K562 (cell line): ENCODE results near the gene NLGN3. TPM values are rescaled to one million over a fixed set of nuclear protein-coding genes. Genes with fewer than 3 reads are reported as not detected.

Experiments
- IRF2 ChIP-seq: sonication (generic); formaldehyde crosslinking; IDR thresholded peaks from 2 replicates; pipeline ENCODE4 v1.8.1; 2022; ENCODE audit warnings: mild to moderate bottlenecking, missing genetic modification reagents
- ZBTB40 ChIP-seq, 2 experiments: fragments of 450-650 bp in 1 of 2; sonication (generic) in 1 of 2; formaldehyde crosslinking in 1 of 2; IDR thresholded peaks; 2 replicates each; pipeline versions ENCODE4 v1.7.1 to v1.9.0; 2016 to 2022; ENCODE audit warnings: inconsistent platforms in 1 of 2, mild to moderate bottlenecking in 1 of 2, missing genetic modification reagents in 1 of 2
- polyA plus RNA-seq, 8 experiments: library from polyadenylated mRNA; depleted of rRNA in 4 of 8; stranded (reverse) in 5 of 8; unstranded in 3 of 8; fragments of >200 nt; fragmentation: Nextera tagmentation in 2 of 8; fragmentation: Illumina TruSeq in 1 of 8; extraction: Ambion mirVana in 2 of 8; extraction: Trizol in 1 of 8; gene quantifications; 2 replicates each; pipeline versions ENCODE4 v1.2.1 to v1.2.3, GENCODE V29; 2011 to 2014; ENCODE audit warnings: inconsistent platforms in 1 of 8, missing spikeins in 1 of 8
- total RNA-seq, 7 experiments: library from RNA; depleted of rRNA in 6 of 7; stranded (reverse); fragments of >200 nt in 6 of 7; fragmentation: Illumina TruSeq in 2 of 7; extraction: Trizol in 2 of 7; gene quantifications; 2 replicates each; pipeline versions ENCODE4 v1.2.1 to v1.2.3, GENCODE V29; 2011 to 2021; ENCODE audit warnings: low replicate concordance in 1 of 7

Gene NLGN3
- total and polyA plus RNA-seq, 9 of the 15 experiments (the other 6 are each of a cell fraction or from before 2014, with no cell fraction given): 0.03 to 0.86 (median 0.25) TPM

DNA sequence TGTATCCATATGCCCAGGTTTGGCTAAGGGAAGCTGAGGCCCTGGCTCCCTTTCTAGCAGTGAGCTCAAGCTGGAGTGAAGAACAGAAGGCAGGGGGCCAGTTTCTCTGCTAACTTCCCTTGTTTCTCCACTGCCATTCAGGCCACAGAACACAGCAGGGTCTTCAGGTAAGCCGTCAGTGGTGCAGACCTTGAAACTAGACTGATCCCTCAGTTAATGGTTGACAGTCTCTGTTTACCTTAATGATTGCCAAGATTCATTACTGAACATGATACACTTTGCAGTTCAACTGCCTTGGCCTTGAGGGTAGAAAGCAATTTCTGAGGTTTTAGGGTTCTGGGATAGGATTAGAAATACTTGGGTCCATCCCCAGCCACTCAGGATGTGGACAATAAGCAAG, 69.5 kb downstream of the NLGN3 start (continued):
- TF ChIP-seq ZBTB40 (IDR thresholded peaks at IDR 0.05) (no peak), ZBTB40 (CRISPR knock-in tag; IDR thresholded peaks at IDR 0.05) (no peak), IRF2 (no peak)
